HEK293T (cell line): ENCODE data around the gene C12orf56.

Source experiments
- ARNT ChIP-seq: fragments of 450-650 bp; IDR thresholded peaks from 2 replicates; pipeline ENCODE4 v1.6.1; 2017; ENCODE audit warnings: mild to moderate bottlenecking
- BHLHE40 ChIP-seq: fragments of 450-650 bp; IDR thresholded peaks from 2 replicates; pipeline ENCODE4 v1.6.1; 2016; ENCODE audit warnings: mild to moderate bottlenecking, moderate library complexity, borderline replicate concordance
- CTBP1 ChIP-seq: fragments of 450-650 bp; IDR thresholded peaks from 2 replicates; pipeline ENCODE4 v1.6.1; 2016; ENCODE audit warnings: borderline replicate concordance
- ELF4 ChIP-seq: fragments of 450-650 bp; IDR thresholded peaks from 2 replicates; pipeline ENCODE4 v1.6.1; 2017; ENCODE audit warnings: antibody characterized with exemption
- FOXA1 ChIP-seq: fragments of 450-650 bp; IDR thresholded peaks from 2 replicates; pipeline ENCODE4 v1.6.1; 2016; ENCODE audit warnings: mild to moderate bottlenecking
- FOXM1 ChIP-seq: fragments of 450-650 bp; IDR thresholded peaks from 2 replicates; pipeline ENCODE4 v1.6.1; 2017; ENCODE audit warnings: mild to moderate bottlenecking, borderline replicate concordance
- HDGF ChIP-seq: fragments of 450-650 bp; IDR thresholded peaks from 2 replicates; pipeline ENCODE4 v1.6.1; 2017; ENCODE audit warnings: antibody characterized with exemption, borderline replicate concordance
- L3MBTL2 ChIP-seq: fragments of 450-650 bp; conservative IDR thresholded peaks from 2 replicates; pipeline ENCODE4 v1.6.1; 2016; ENCODE audit warnings: mild to moderate bottlenecking
- LEF1 ChIP-seq: fragments of 450-650 bp; IDR thresholded peaks from 2 replicates; pipeline ENCODE4 v1.6.1; 2017; ENCODE audit warnings: mild to moderate bottlenecking, borderline replicate concordance
- SP1 ChIP-seq: fragments of 450-650 bp; IDR thresholded peaks from 2 replicates; pipeline ENCODE4 v1.6.1; 2017
- SUZ12 ChIP-seq: fragments of 450-650 bp; IDR thresholded peaks from 2 replicates; pipeline ENCODE4 v1.6.1; 2016; ENCODE audit warnings: mild to moderate bottlenecking
- TARDBP ChIP-seq: fragments of 450-650 bp; IDR thresholded peaks from 2 replicates; pipeline ENCODE4 v1.6.1; 2016
- TF ChIP-seq, protein P1 (sequence below): fragments of 450-650 bp; IDR thresholded peaks from 2 replicates; pipeline ENCODE4 v1.6.1; 2016

DNA sequence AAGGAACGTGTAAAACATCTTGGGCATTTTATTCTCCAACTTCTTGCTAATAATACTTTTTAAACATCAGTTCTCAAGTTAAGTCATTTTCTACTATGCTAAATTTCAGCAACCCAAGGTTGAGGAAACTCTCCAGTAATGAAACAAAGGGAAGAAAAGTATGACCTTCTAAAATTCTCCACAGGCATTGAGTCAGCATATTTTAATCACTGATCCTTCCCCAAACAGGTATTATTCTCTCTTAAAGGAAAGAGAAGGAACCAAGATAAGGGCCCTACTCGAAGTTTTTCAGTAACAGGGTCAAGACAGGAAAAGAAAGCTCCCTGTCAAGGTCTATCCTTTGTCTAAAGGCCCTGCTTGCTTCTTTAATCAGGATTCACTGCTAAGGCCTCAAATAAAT is 171.4 kb downstream of the C12orf56 start:
- no peak for TF ChIP-seq SP1
- TF ChIP-seq FOXM1 = no peak
- no peak for TF ChIP-seq SUZ12
- TF ChIP-seq L3MBTL2 = no peak
- TF ChIP-seq ARNT = no peak
- TF ChIP-seq, protein P1, sequence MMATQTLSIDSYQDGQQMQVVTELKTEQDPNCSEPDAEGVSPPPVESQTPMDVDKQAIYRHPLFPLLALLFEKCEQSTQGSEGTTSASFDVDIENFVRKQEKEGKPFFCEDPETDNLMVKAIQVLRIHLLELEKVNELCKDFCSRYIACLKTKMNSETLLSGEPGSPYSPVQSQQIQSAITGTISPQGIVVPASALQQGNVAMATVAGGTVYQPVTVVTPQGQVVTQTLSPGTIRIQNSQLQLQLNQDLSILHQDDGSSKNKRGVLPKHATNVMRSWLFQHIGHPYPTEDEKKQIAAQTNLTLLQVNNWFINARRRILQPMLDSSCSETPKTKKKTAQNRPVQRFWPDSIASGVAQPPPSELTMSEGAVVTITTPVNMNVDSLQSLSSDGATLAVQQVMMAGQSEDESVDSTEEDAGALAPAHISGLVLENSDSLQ = no peak
- no peak for TF ChIP-seq BHLHE40
- no peak for TF ChIP-seq CTBP1
- no peak for TF ChIP-seq LEF1
- no peak for TF ChIP-seq FOXA1
- TF ChIP-seq TARDBP = no peak
- no peak for TF ChIP-seq HDGF
- no peak for TF ChIP-seq ELF4
